GM18499 (cell line): Measurements from ENCODE around the gene DDX23.
"Not testable (repeated sequence)": the region's sequence is repeated elsewhere in the genome, so short reads cannot be mapped to it uniquely, and the experiment has no call there.

ENCODE experiments used
- ATAC-seq: cut with Tn5 transposase; IDR thresholded peaks from one replicate; pipeline ENCODE4 v1.9.1; 2021; ENCODE audit warnings: moderate number of reproducible peaks; ENCODE audit not compliant: insufficient read depth, unreplicated experiment

The DDX23 gene

GRCh38 chr12:48863291-48863690 is 11.3 kb upstream of the DDX23 start:
- ATAC-seq: no peak

GRCh38 chr12:48862760-48863159 is 10.8 kb upstream of the DDX23 start:
- ATAC-seq: no peak

- ATAC-seq: no peak
Observed at GRCh38 chr12:48861111-48861510, 9.1 kb upstream of the DDX23 start.

- not testable (repeated sequence) for ATAC-seq
Observed at GRCh38 chr12:48860236-48860635, 8.3 kb upstream of the DDX23 start.

- no peak for ATAC-seq
Observed at GRCh38 chr12:48859607-48860006, 7.6 kb upstream of the DDX23 start.

- no peak for ATAC-seq
Observed at GRCh38 chr12:48858043-48858442, 6.1 kb upstream of the DDX23 start.

- ATAC-seq: no peak
Observed at GRCh38 chr12:48857278-48857994, 5.5 kb upstream of the DDX23 start.

GRCh38 chr12:48856379-48856778 is 4.4 kb upstream of the DDX23 start:
- ATAC-seq: no peak

GRCh38 chr12:48854932-48855331 is 3.0 kb upstream of the DDX23 start:
- ATAC-seq: not testable (repeated sequence)

- ATAC-seq: no peak
Observed at GRCh38 chr12:48854488-48854887, 2.5 kb upstream of the DDX23 start.

GRCh38 chr12:48852734-48853688 is 1.0 kb upstream of the DDX23 start:
- ATAC-seq: no peak

GRCh38 chr12:48842021-48842420 is 9.9 kb downstream of the DDX23 start:
- ATAC-seq: not testable (repeated sequence)

GRCh38 chr12:48838048-48838447 is 13.9 kb downstream of the DDX23 start:
- ATAC-seq: no peak

- no peak for ATAC-seq
Observed at GRCh38 chr12:48832321-48833060, 19.5 kb downstream of the DDX23 start.

GRCh38 chr12:48831257-48831656 is 20.7 kb downstream of the DDX23 start:
- no peak for ATAC-seq

GRCh38 chr12:48828841-48829575 is 23.0 kb downstream of the DDX23 start:
- ATAC-seq: no peak

- ATAC-seq: no peak
Observed at GRCh38 chr12:48828293-48828692, 23.7 kb downstream of the DDX23 start.

- ATAC-seq: no peak
Observed at GRCh38 chr12:48827513-48828096, 24.4 kb downstream of the DDX23 start.

- ATAC-seq: no peak
Observed at GRCh38 chr12:48827026-48827425, 24.9 kb downstream of the DDX23 start.
